HuH-7.5 (cell line): Measurements from ENCODE around the gene CD274.
A peak's percentile ranks its signal among the peaks of the same experiment; 100 is the strongest.
"Not testable (repeated sequence)": the region's sequence is repeated elsewhere in the genome, so short reads cannot be mapped to it uniquely, and the experiment has no call there.

Source experiments
- DNase-seq: peaks from one replicate; pipeline ENCODE4 v3.0.0; 2011; ENCODE audit warnings: low spot score

The CD274 gene

GRCh38 chr9:5450359-5451091 is at the start of gene CD274:
TSS of gene CD274 (plus strand) at chr9:5450542. CDS start at chr9:5456114, 5,572 bp downstream.
- peak; percentile 31 for DNase-seq

- DNase-seq: no peak
Measured at GRCh38 chr9:5402217-5402616, 48.1 kb upstream of the CD274 start.

- no peak for DNase-seq
Measured at GRCh38 chr9:5408596-5408995, 41.7 kb upstream of the CD274 start.

- no peak for DNase-seq
Measured at GRCh38 chr9:5416953-5417352, 33.4 kb upstream of the CD274 start.

- no peak for DNase-seq
Measured at GRCh38 chr9:5418481-5418880, 31.9 kb upstream of the CD274 start.

GRCh38 chr9:5419987-5420386 is 30.4 kb upstream of the CD274 start:
- no peak for DNase-seq

GRCh38 chr9:5421163-5421562 is 29.2 kb upstream of the CD274 start:
- DNase-seq: no peak

GRCh38 chr9:5422276-5422675 is 28.1 kb upstream of the CD274 start:
- DNase-seq: no peak

GRCh38 chr9:5425006-5425628 is 25.2 kb upstream of the CD274 start:
- peak; percentile 23 for DNase-seq

- no peak for DNase-seq
Measured at GRCh38 chr9:5427005-5427404, 23.3 kb upstream of the CD274 start.

- DNase-seq: no peak
Measured at GRCh38 chr9:5428172-5428571, 22.2 kb upstream of the CD274 start.

- no peak for DNase-seq
Measured at GRCh38 chr9:5428794-5429528, 21.4 kb upstream of the CD274 start.

GRCh38 chr9:5429873-5430564 is 20.3 kb upstream of the CD274 start:
- no peak for DNase-seq

- DNase-seq: no peak
Measured at GRCh38 chr9:5430912-5431311, 19.4 kb upstream of the CD274 start.

GRCh38 chr9:5432890-5433289 is 17.5 kb upstream of the CD274 start:
- not testable (repeated sequence) for DNase-seq

GRCh38 chr9:5433328-5433727 is 17.0 kb upstream of the CD274 start:
- not testable (repeated sequence) for DNase-seq

GRCh38 chr9:5433841-5434810 is 16.2 kb upstream of the CD274 start:
- DNase-seq: not testable (repeated sequence)

- no peak for DNase-seq
Measured at GRCh38 chr9:5435912-5436311, 14.4 kb upstream of the CD274 start.

- DNase-seq: no peak
Measured at GRCh38 chr9:5436441-5436840, 13.9 kb upstream of the CD274 start.

- DNase-seq: peak; percentile 58
Measured at GRCh38 chr9:5437254-5438216, 12.8 kb upstream of the CD274 start, which contains the start of gene PLGRKT. TSS of gene PLGRKT (minus strand) at chr9:5437925. CDS start at chr9:5431977, 5,948 bp downstream.
